Ramos (cell line): ENCODE results near the gene APOL2.
"Not testable (repeated sequence)": the region's sequence is repeated elsewhere in the genome, so short reads cannot be mapped to it uniquely, and the experiment has no call there.

ENCODE experiments used
- in situ Hi-C: fragments of 300-500 bp; cut with MboI; formaldehyde crosslinking; loops from one replicate; pipeline ENCODE4 v1.14.3; 2022; ENCODE audit warnings: low sequenced_read_pairs; ENCODE audit not compliant: unreplicated experiment

The APOL2 gene

DNA sequence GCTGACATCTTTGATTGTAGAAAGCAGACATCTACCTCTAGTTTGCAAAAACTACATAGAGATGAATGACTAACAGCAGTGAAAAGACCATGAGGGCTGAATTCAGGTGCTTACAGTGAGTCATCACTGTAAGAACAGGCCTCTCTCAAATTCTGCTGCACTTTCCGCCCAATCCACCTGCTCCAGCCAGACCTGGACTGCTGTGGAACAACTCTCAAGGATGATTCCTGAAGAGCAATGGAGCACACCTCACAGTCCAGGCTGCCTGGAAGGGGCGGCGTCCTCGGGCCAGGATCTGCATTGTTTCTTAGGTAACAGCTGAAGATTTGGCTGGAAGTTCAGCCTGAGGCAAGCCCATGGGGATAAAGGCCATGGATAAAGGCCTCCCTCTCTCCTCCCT, 15.1 kb downstream of the APOL2 start:
- in situ Hi-C loops, result no loop called here

DNA sequence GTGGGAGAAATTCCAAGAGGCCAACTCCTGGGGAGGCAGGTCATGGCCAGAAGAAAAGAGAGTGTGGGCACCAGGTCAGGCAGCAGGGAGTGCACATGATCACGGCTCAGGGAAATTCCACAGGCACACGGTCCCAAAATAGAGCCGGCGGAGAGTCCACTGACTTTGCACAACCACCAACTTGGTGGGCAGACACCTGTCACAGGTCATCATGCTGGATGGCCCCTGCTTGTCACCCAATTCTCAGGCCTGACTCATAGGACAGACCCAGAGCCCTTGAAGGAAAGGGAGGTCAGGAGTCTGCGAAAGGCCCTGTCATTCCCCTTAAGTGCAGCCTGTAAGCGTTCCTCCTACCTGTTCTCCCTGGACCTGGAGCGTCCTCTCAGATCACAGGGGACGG, 15.8 kb downstream of the APOL2 start:
- in situ Hi-C loops, result no loop called here

DNA sequence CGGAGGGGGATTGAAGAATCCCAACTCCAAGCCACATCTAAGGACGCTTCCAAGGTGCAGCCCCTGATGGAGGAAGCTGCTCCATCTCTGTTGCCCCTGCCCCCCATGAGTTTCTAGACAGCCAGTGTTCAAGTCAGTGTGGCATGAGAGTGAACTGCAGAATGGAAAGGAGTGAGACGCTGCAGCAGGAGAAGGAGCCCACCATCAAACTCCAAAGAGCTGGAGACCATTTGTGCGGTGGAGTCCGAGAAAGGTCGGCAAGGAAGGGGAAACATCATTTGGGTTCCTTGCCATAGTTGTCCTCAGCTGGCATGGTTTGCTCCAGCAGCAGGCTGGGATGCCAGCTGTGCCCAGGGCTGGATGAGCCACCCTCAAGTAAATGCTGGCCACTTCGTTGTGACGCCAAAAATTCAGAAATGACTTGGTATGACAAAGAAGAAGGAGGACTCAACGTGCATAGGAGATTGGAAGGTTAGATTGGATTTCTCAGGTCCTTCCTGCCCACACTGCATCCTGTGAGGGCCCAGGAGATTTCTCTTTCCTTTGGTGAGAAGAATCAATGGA, 16.4 kb downstream of the APOL2 start:
- in situ Hi-C loops, result no loop called here

DNA sequence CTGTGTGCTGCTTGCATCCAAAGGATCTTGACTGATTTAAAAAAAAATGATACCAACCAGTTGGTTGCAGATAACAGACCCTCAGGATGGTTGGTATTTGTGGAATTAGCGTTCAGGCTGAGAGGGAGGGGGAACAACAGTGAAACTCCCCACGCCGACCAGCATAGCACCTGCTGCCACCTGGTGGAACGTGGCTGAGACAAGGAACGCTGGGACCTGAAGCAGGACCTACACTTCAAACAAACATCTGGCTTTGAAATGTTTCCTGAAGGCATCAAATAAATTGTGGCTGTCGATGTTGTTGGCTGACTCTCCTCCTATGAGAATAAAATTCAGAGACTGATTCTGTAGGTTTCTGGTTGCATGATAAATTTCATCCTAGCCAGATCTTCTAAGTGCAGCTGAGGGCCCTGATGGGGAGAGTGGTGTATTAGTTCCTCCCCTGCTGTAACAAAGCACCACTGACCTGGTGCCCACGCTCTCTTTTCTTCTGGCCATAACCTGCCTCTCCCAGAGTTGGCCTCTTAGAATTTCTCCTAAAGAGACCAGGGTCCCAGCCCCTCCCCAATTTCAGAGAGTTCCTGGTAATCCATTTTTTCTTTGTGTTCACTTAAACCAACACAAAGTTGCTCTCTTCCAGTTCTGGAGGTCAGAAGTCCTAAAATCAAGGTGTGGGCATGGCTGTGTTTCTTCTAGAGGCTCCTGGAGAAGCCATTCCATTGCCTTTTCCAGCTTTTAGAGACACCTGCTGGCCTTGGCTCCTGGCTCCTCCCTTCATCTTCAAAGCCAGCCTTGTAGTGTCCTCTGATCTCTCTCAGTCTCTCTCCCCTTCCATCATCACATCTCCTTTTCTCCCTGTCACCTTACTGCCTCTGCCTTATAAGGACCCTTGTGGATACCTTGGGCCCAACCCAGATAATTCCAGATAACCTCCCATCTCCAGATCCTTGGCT, 17.3 kb downstream of the APOL2 start:
- in situ Hi-C loops, result no loop called here

DNA sequence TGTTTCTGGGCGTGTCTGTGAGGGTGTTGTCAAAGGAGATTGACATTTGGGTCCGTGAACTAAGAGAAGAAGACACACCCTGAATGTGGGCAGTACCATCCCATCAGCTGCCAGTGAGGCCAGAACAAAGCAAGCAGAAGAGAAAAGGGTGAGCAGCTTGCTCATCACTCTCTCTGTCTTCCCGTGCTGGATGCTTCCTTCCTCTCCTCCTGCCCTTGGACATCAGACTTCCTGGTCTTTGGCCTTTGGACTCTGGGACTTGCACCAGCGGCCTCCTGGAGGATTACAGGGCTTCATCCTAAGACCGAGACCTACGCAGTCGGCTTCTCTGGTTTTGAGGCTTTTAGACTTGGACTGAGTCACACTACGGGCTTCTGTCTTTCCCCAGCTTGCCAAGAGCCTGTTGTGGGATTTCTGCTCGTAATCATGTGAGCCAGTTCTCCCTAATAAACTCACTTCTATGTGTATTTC, 18.8 kb downstream of the APOL2 start:
- in situ Hi-C loops, result no loop called here

- in situ Hi-C loops, result no loop called here
These were observed 20.6 kb downstream of the APOL2 start for GRCh38 chr22:36218648-36219193.

GRCh38 chr22:36215981-36216380, 23.3 kb downstream of the APOL2 start:
- in situ Hi-C loops, result no loop called here

- in situ Hi-C loops, result no loop called here
These were observed 25.7 kb downstream of the APOL2 start for GRCh38 chr22:36213586-36213985.

DNA sequence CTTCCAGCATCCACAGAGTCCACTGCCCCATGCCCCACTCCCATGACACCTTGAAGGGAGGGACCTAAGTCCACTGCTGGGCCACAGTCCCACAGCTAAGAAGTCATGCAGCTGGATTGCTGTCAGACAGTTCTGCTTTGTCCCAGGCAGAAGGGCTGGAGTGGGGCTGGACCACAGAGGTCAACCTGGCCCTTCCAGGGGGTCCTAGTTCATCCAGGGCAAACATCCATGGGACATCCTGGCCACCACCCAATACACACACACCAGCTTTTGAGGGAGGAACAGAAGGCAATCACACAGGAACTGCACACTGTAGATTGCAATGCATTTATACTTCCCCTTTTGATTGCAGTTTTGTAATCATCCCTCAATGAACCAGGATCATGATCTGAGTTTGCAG, 26.4 kb downstream of the APOL2 start:
- in situ Hi-C loops, result no loop called here

- in situ Hi-C loops, result no loop called here
These were observed 28.0 kb downstream of the APOL2 start for GRCh38 chr22:36211237-36211861.

GRCh38 chr22:36210224-36210623, 29.1 kb downstream of the APOL2 start:
- in situ Hi-C loops, result no loop called here

DNA sequence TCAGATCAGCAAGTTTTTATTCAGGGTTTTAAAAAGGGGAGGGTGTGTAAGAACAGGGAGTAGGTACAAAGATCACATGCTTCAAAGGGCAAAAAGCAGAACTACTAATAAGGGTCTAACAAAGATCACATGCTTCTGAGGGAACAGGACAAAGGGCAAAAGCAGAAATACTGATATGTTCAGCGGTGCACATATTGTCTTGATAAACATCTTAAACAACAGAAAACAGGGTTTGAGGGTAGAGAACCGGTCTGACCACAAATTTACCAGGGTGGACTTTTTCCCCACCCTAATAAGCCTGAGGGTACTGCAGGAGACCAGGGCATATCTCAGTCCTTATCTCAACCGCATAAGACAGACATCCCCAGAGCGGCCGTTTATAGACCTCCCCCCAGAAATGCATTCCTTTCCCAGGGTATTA, 29.8 kb downstream of the APOL2 start:
- in situ Hi-C loops, result not testable (repeated sequence)

- in situ Hi-C loops, result no loop called here
These were observed 30.4 kb downstream of the APOL2 start for GRCh38 chr22:36208914-36209313.

DNA sequence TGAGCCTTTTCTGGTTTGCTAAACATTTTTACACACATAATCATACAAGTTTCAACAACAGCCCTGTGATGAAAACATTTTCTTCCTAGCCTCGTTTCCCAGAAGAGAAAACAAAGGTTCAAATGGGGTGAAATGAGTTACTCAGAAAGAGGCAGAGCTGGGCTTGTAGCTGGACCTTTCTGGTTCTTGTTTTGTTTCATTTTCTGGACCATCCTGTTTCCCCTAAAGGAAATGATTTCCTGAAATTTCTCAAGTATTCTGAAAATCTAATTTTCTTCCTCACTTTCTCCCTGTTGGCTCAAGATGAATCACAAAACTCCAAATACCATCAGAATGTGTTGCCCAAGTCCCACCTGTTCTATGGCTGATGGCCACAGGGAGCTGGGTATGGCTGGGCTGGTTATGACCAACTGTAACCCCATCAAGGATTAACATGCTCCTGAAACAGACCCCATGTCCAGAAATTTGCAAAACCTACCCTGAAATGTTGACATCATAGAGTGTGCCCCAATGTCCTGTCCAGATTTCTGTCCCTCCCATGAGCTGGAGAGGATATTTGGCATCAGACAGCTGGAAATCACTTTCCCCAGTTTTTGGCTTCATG, 31.1 kb downstream of the APOL2 start:
- in situ Hi-C loops, result no loop called here

DNA sequence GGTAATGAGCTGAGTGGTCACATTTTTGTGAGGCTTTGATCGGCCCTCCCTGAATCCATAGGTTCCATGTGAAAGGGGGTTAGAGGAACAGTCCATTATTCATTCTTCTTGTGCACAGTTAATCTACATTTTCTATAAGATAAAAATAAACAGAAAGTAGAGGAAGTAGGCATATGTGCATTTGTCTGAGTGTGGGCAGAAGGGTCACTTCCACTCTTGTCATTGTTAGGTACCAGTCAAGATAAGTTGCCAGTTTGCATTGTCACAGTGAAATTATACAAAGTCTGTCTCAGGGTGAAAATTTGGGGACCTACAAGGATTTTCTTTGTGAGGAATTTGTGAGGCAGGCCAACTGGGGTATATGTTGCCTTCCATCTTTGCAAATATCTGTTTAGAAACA, 33.1 kb downstream of the APOL2 start:
- in situ Hi-C loops, result no loop called here

DNA sequence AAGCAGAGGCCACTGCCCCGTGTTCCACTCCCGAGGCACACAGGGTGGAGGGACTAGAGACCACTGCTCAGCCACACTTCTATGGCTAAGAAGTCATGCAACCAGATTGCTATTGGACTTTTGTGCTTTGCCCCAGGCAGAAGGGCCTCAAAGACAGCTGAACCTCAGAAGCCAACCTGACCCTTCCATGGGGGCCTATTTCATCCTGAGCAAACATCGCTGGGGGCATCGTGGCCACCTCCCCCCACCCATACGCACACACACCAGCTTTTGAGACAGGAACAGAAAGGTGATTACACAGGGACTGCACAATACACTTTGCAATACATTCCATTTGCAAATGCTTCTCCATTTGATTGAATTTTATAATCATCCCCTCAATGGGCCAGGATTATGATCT, 33.8 kb downstream of the APOL2 start:
- in situ Hi-C loops, result not testable (repeated sequence)

GRCh38 chr22:36204632-36205015, 34.7 kb downstream of the APOL2 start:
- in situ Hi-C loops, result no loop called here

- in situ Hi-C loops, result no loop called here
These were observed 35.2 kb downstream of the APOL2 start for GRCh38 chr22:36204001-36204631.

GRCh38 chr22:36203441-36203840, 35.9 kb downstream of the APOL2 start:
- in situ Hi-C loops, result not testable (repeated sequence)

GRCh38 chr22:36202906-36203305, 36.4 kb downstream of the APOL2 start:
- in situ Hi-C loops, result not testable (repeated sequence)
